Mucosa of gallbladder (tissue), 1 donor: ENCODE measurements around the gene STX11. TPM values are rescaled to one million over a fixed set of nuclear protein-coding genes. Genes with fewer than 3 reads are reported as not detected.
"Not testable (repeated sequence)": the region's sequence is repeated elsewhere in the genome, so short reads cannot be mapped to it uniquely, and the experiment has no call there.

ENCODE experiments used
- DNase-seq: peaks from one replicate; pipeline ENCODE4 v3.0.0-alpha.2; 2020; ENCODE audit warnings: low spot score
- total RNA-seq: library from RNA; stranded (reverse); gene quantifications from one replicate; pipeline ENCODE4 v1.2.1, GENCODE V29; 2021
- donor health status: DM: no; HTN: no; CAD: no.

STX11 gene
- total RNA-seq, result 2.9 TPM

GRCh38 chr6:144149894-144150709 lies at the start of gene STX11:
Gene STX11 (plus strand): TSS chr6:144150517. CDS start chr6:144186628, 36,111 bp downstream.
- peak; percentile 58 for DNase-seq

GRCh38 chr6:144103026-144103563 lies 47.2 kb upstream of the STX11 start:
- no peak for DNase-seq

- no peak for DNase-seq
These were observed 45.8 kb upstream of the STX11 start for GRCh38 chr6:144104488-144104887.

GRCh38 chr6:144104898-144105487 lies 45.3 kb upstream of the STX11 start:
- peak; percentile 62 for DNase-seq

GRCh38 chr6:144106206-144106605 lies 44.1 kb upstream of the STX11 start:
- no peak for DNase-seq

GRCh38 chr6:144110210-144110609 lies 40.1 kb upstream of the STX11 start:
- DNase-seq, result no peak

GRCh38 chr6:144113366-144113765 lies 37.0 kb upstream of the STX11 start:
- DNase-seq, result no peak

- DNase-seq, result no peak
These were observed 35.1 kb upstream of the STX11 start for GRCh38 chr6:144115219-144115618.

- no peak for DNase-seq
These were observed 30.9 kb upstream of the STX11 start for GRCh38 chr6:144119376-144119775.

- no peak for DNase-seq
These were observed 27.5 kb upstream of the STX11 start for GRCh38 chr6:144122861-144123260.

GRCh38 chr6:144123421-144123820 lies 26.9 kb upstream of the STX11 start:
- DNase-seq, result no peak

- no peak for DNase-seq
These were observed 26.5 kb upstream of the STX11 start for GRCh38 chr6:144123836-144124235.

- no peak for DNase-seq
These were observed 23.2 kb upstream of the STX11 start for GRCh38 chr6:144127097-144127496.

GRCh38 chr6:144129469-144129868 lies 20.8 kb upstream of the STX11 start:
- DNase-seq, result no peak

- no peak for DNase-seq
These were observed 19.0 kb upstream of the STX11 start for GRCh38 chr6:144131248-144131709.

GRCh38 chr6:144132167-144132690 lies 18.1 kb upstream of the STX11 start:
- not testable (repeated sequence) for DNase-seq

GRCh38 chr6:144133225-144133821 lies 17.0 kb upstream of the STX11 start:
- DNase-seq, result no peak

- no peak for DNase-seq
These were observed 16.1 kb upstream of the STX11 start for GRCh38 chr6:144134176-144134575.

- no peak for DNase-seq
These were observed 15.6 kb upstream of the STX11 start for GRCh38 chr6:144134737-144135136.

GRCh38 chr6:144138542-144138941 lies 11.8 kb upstream of the STX11 start:
- DNase-seq, result no peak

- DNase-seq, result no peak
These were observed 10.5 kb upstream of the STX11 start for GRCh38 chr6:144139817-144140216.

- DNase-seq, result no peak
These were observed 9.4 kb upstream of the STX11 start for GRCh38 chr6:144140867-144141266.
